OCI-LY7 (cell line): Measurements from ENCODE around the gene SLC44A3.

Experiments
- CTCF ChIP-seq: fragments of 200-600 bp; sonication (generic); conservative IDR thresholded peaks from 2 replicates; pipeline ENCODE4 v1.5.1; 2014; ENCODE audit warnings: mild to moderate bottlenecking, antibody characterized with exemption, low read length, moderate library complexity, mixed read lengths
- EZH2phosphoT487 ChIP-seq: fragments of 200-600 bp; sonication (generic); IDR thresholded peaks from 2 replicates; pipeline ENCODE4 v1.6.1; 2018; ENCODE audit warnings: low read depth, borderline replicate concordance, mild to moderate bottlenecking, mixed run types, antibody characterized with exemption, low read length, moderate library complexity, mixed read lengths

- TF ChIP-seq CTCF (no peak), EZH2phosphoT487 (no peak)
These were observed 5.8 kb downstream of the SLC44A3 start for GRCh38 chr1:94825936-94826335.
